ENCODE data around the gene ELOVL7.

The ELOVL7 gene

GRCh38 chr5:60852940-60853339 is 8.9 kb upstream of the ELOVL7 start:
- no peak for DNase-seq (ENCODE audit: low read depth in 1 of 2, low spot score in 1 of 2)
- Histone ChIP-seq H3K4me3 (replicated peaks; ENCODE audit: insufficient read depth, low read length) (no peak overlapping the region), H3K27me3 (ENCODE audit: insufficient read depth, poor library complexity, severe bottlenecking) (no peaks in the 10 kb centered on the region), H3K27ac (replicated peaks) (no peak overlapping the region)
- no peak for TF ChIP-seq CTCF (IDR thresholded peaks at IDR 0.05; ENCODE audit: insufficient read depth, low read length)
- TF ChIP-seq SPI1 (IDR thresholded peaks at IDR 0.05; ENCODE audit: borderline replicate concordance, low read depth): no peak
- no peak for TF ChIP-seq REST (IDR thresholded peaks at IDR 0.05; ENCODE audit: insufficient replicate concordance, low read depth)
- no peak for TF ChIP-seq GABPA (IDR thresholded peaks at IDR 0.05; ENCODE audit: low read depth)
- TF ChIP-seq POLR2AphosphoS5 (IDR thresholded peaks at IDR 0.05; ENCODE audit: low read depth): no peak

GRCh38 chr5:60852317-60852716 is 8.2 kb upstream of the ELOVL7 start:
- Histone ChIP-seq H3K27me3 (ENCODE audit: insufficient read depth, poor library complexity, severe bottlenecking) (no peaks in the 10 kb centered on the region), H3K27ac (replicated peaks) (no peak overlapping the region), H3K4me3 (replicated peaks; ENCODE audit: insufficient read depth, low read length) (no peak overlapping the region)
- TF ChIP-seq POLR2AphosphoS5 (IDR thresholded peaks at IDR 0.05; ENCODE audit: low read depth) (no peak), CTCF (IDR thresholded peaks at IDR 0.05; ENCODE audit: insufficient read depth, low read length) (no peak), SPI1 (IDR thresholded peaks at IDR 0.05; ENCODE audit: borderline replicate concordance, low read depth) (no peak), REST (IDR thresholded peaks at IDR 0.05; ENCODE audit: insufficient replicate concordance, low read depth) (no peak)
- no peak for DNase-seq (ENCODE audit: low read depth in 1 of 2, low spot score in 1 of 2)

- Histone ChIP-seq H3K27me3 (ENCODE audit: insufficient read depth, poor library complexity, severe bottlenecking) (no peaks in the 10 kb centered on the region), H3K27ac (replicated peaks) (no peak overlapping the region), H3K4me3 (replicated peaks; ENCODE audit: insufficient read depth, low read length) (no peak overlapping the region)
- TF ChIP-seq POLR2AphosphoS5 (IDR thresholded peaks at IDR 0.05; ENCODE audit: low read depth): no peak
- no peak for DNase-seq (ENCODE audit: low read depth in 1 of 2, low spot score in 1 of 2)
Measured at GRCh38 chr5:60851626-60852025, 7.6 kb upstream of the ELOVL7 start.

- H3K4me3 ChIP-seq (replicated peaks; ENCODE audit: insufficient read depth, low read length): no peak overlapping the region
- H3K27me3 ChIP-seq (ENCODE audit: insufficient read depth, poor library complexity, severe bottlenecking): peaks cover 5% of the 10 kb centered on the region
- TF ChIP-seq SPI1 (IDR thresholded peaks at IDR 0.05; ENCODE audit: borderline replicate concordance, low read depth) (no peak), POLR2AphosphoS5 (IDR thresholded peaks at IDR 0.05; ENCODE audit: low read depth) (no peak), GABPA (IDR thresholded peaks at IDR 0.05; ENCODE audit: low read depth) (no peak), CTCF (IDR thresholded peaks at IDR 0.05; ENCODE audit: insufficient read depth, low read length) (no peak), REST (IDR thresholded peaks at IDR 0.05; ENCODE audit: insufficient replicate concordance, low read depth) (no peak)
- H3K27ac ChIP-seq (replicated peaks): no peak overlapping the region
- no peak for DNase-seq (ENCODE audit: low read depth in 1 of 2, low spot score in 1 of 2)
Measured at GRCh38 chr5:60846298-60846697, 2.2 kb upstream of the ELOVL7 start.
